Natural killer cell (primary cell): ENCODE results near the gene C5AR1. TPM values are rescaled to one million over a fixed set of nuclear protein-coding genes. Genes with fewer than 3 reads are reported as not detected.

Experiments
- ATAC-seq, 3 donors: fragments of 150-1000 bp in 2 of 3; fragments of 200-7000 bp in 1 of 3; cut with Tn5 transposase; 1 replicate in 1 of 3; 2 replicates in 2 of 3; pipeline ENCODE4 v1.10.0; 2021; ENCODE audit warnings: mild to moderate bottlenecking in 2 of 3, moderate library complexity in 2 of 3
- DNase-seq, 2 donors: peaks; one replicate each; pipeline versions ENCODE4 v3.0.0 to v3.0.0-alpha.2; 2013 to 2021; ENCODE audit warnings: mixed read lengths in 1 of 2
- H3K27ac ChIP-seq: one replicate; pipeline ENCODE4 v1.5.1; 2013; ENCODE audit warnings: mild to moderate bottlenecking, low read length
- H3K27me3 ChIP-seq: one replicate; pipeline ENCODE4 v1.6.1; 2013; ENCODE audit warnings: low read length; ENCODE audit not compliant: control insufficient read depth, insufficient read depth
- H3K36me3 ChIP-seq: one replicate; pipeline ENCODE4 v1.6.1; 2013; ENCODE audit warnings: low read length; ENCODE audit not compliant: control insufficient read depth, insufficient read depth
- H3K4me1 ChIP-seq: one replicate; pipeline ENCODE4 v1.6.1; 2013; ENCODE audit warnings: low read length; ENCODE audit not compliant: control insufficient read depth, insufficient read depth
- H3K4me3 ChIP-seq: one replicate; pipeline ENCODE4 v1.5.1; 2013; ENCODE audit warnings: low read length
- H3K9me3 ChIP-seq: one replicate; pipeline ENCODE4 v1.6.1; 2013; ENCODE audit warnings: low read length; ENCODE audit not compliant: control insufficient read depth, insufficient read depth
- H3K27ac Mint-ChIP-seq, 2 donors: one replicate each; pipeline ENCODE4 v1.8.0; 2022; ENCODE audit warnings: mild to moderate bottlenecking in 2 of 2, mixed read lengths in 2 of 2, moderate library complexity in 1 of 2
- H3K27me3 Mint-ChIP-seq, 2 donors: one replicate each; pipeline ENCODE4 v1.8.0; 2022; ENCODE audit warnings: low read depth in 2 of 2, mixed read lengths in 2 of 2
- H3K36me3 Mint-ChIP-seq: one replicate; pipeline ENCODE4 v1.8.0; 2022; ENCODE audit warnings: mixed read lengths
- H3K4me1 Mint-ChIP-seq, 2 donors: one replicate each; pipeline ENCODE4 v1.8.0; 2022; ENCODE audit warnings: mixed read lengths in 2 of 2
- H3K4me3 Mint-ChIP-seq: one replicate; pipeline ENCODE4 v1.8.0; 2022; ENCODE audit warnings: mild to moderate bottlenecking, moderate library complexity, mixed read lengths
- H3K9me3 Mint-ChIP-seq, 2 donors: one replicate each; pipeline ENCODE4 v1.8.0; 2022; ENCODE audit warnings: mixed read lengths in 2 of 2
- CTCF ChIP-seq: fragments of 200-600 bp; IDR thresholded peaks from one replicate; pipeline ENCODE4 v1.8.0; 2022; ENCODE audit warnings: antibody characterized with exemption
- WGBS: methylation state at CpG from one replicate; pipeline ENCODE4 v1.1.7; 2013; ENCODE audit warnings: missing lambda C conversion rate; ENCODE audit not compliant: insufficient coverage; 5-methylcytosine and 5-hydroxymethylcytosine counted together
- intact Hi-C: fragments of 100-400 bp; cut with micrococcal nuclease; formaldehyde crosslinking; loops from one replicate; pipeline ENCODE4 v1.14.2; 2022
- total RNA-seq, 4 donors: library from RNA; stranded (reverse); fragments of 120-200 nt in 1 of 4; gene quantifications; one replicate each; pipeline versions ENCODE4 v1.2.3 to v1.2.4, GENCODE V29; 2013 to 2022

C5AR1 gene
- total RNA-seq, 3 donors from 2014 or later (not counting 1 experiment from before 2014, with no cell fraction given), result 11.4 to 42.7 (median 28.7) TPM

- no peak overlapping the region for H3K4me3 ChIP-seq
- 97% methylated on average over 21 of the region's 21 CpGs for WGBS
- Mint-ChIP-seq H3K27ac (no peak overlapping the region), H3K36me3 (no peaks in the 10 kb centered on the region), H3K9me3 (no peaks in the 10 kb centered on the region), H3K27me3 (no peaks in the 10 kb centered on the region), H3K4me1 (peaks cover 0 to 9% of the 10 kb centered on the region in 2 donors), H3K4me3 (no peak overlapping the region)
- ATAC-seq (no peak), DNase-seq (no peak)
- intact Hi-C loops, result no loop called here
- H3K27me3 ChIP-seq, result no peaks in the 10 kb centered on the region
- no peak for TF ChIP-seq CTCF
- H3K36me3 ChIP-seq, result peaks cover 34% of the 10 kb centered on the region
- no peak overlapping the region for H3K27ac ChIP-seq
- no peaks in the 10 kb centered on the region for H3K9me3 ChIP-seq
- peaks cover 16% of the 10 kb centered on the region for H3K4me1 ChIP-seq
Observed at GRCh38 chr19:47266401-47266941, 43.2 kb upstream of the C5AR1 start.

GRCh38 chr19:47267350-47267759 is 42.3 kb upstream of the C5AR1 start:
- Histone ChIP-seq H3K27me3 (no peaks in the 10 kb centered on the region), H3K9me3 (no peaks in the 10 kb centered on the region), H3K4me3 (no peak overlapping the region), H3K4me1 (peaks cover 10% of the 10 kb centered on the region), H3K36me3 (peaks cover 34% of the 10 kb centered on the region), H3K27ac (no peak overlapping the region)
- Mint-ChIP-seq H3K27me3 (no peaks in the 10 kb centered on the region), H3K27ac (no peak overlapping the region), H3K4me1 (peaks cover 1 to 9% of the 10 kb centered on the region in 2 donors), H3K4me3 (no peak overlapping the region), H3K36me3 (no peaks in the 10 kb centered on the region), H3K9me3 (no peaks in the 10 kb centered on the region)
- intact Hi-C loops, result no loop called here
- WGBS, result 96% methylated on average over 14 of the region's 14 CpGs
- TF ChIP-seq CTCF, result no peak
- ATAC-seq (no peak), DNase-seq (no peak)

- ATAC-seq, result no peak
- Histone ChIP-seq H3K27me3 (no peaks in the 10 kb centered on the region), H3K9me3 (no peaks in the 10 kb centered on the region), H3K36me3 (peaks cover 32% of the 10 kb centered on the region), H3K27ac (no peak overlapping the region), H3K4me1 (peaks cover 10% of the 10 kb centered on the region), H3K4me3 (no peak overlapping the region)
- Mint-ChIP-seq H3K9me3 (no peaks in the 10 kb centered on the region), H3K4me1 (peaks cover 7 to 8% of the 10 kb centered on the region in 2 donors), H3K27ac (no peak overlapping the region), H3K4me3 (no peak overlapping the region), H3K36me3 (no peaks in the 10 kb centered on the region), H3K27me3 (no peaks in the 10 kb centered on the region)
- no peak for TF ChIP-seq CTCF
- DNase-seq, result no peak
- intact Hi-C loops, result no loop called here
- WGBS, result 82% methylated on average over 6 of the region's 6 CpGs
Observed at GRCh38 chr19:47268028-47268427, 41.6 kb upstream of the C5AR1 start.

- Histone ChIP-seq H3K36me3 (peaks cover 29% of the 10 kb centered on the region), H3K27me3 (no peaks in the 10 kb centered on the region), H3K9me3 (no peaks in the 10 kb centered on the region), H3K4me3 (no peak overlapping the region), H3K4me1 (peaks cover 12% of the 10 kb centered on the region), H3K27ac (no peak overlapping the region)
- Mint-ChIP-seq H3K27ac (peak overlapping the region in 1 of 2 donors; percentile 63), H3K4me3 (peak overlapping the region; percentile 28), H3K9me3 (no peaks in the 10 kb centered on the region), H3K4me1 (peaks cover 7 to 23% of the 10 kb centered on the region in 2 donors), H3K36me3 (no peaks in the 10 kb centered on the region), H3K27me3 (no peaks in the 10 kb centered on the region)
- TF ChIP-seq CTCF, result no peak
- intact Hi-C loops, result no loop called here
- 96% methylated on average over 7 of the region's 7 CpGs for WGBS
- DNase-seq, result no peak
- no peak for ATAC-seq
Observed at GRCh38 chr19:47269596-47269995, 40.1 kb upstream of the C5AR1 start.
